Kidney epithelial cell (primary cell): ENCODE measurements around the gene LMO4. TPM values are rescaled to one million over a fixed set of nuclear protein-coding genes. Genes with fewer than 3 reads are reported as not detected.

Source experiments
- DNase-seq: peaks from one replicate; pipeline ENCODE4 v3.0.0-alpha.2; 2010; ENCODE audit warnings: low read depth
- H3K27me3 ChIP-seq: 2 replicates; pipeline ENCODE4 v1.6.0; 2011; ENCODE audit warnings: low read length; ENCODE audit not compliant: control insufficient read depth, insufficient read depth
- H3K36me3 ChIP-seq: 2 replicates; pipeline ENCODE4 v1.5.1; 2011; ENCODE audit warnings: low read length; ENCODE audit not compliant: control insufficient read depth, insufficient read depth
- H3K4me3 ChIP-seq: 2 replicates; pipeline ENCODE4 v1.5.1; 2011; ENCODE audit warnings: low read depth, mild to moderate bottlenecking, control low read depth, low read length
- CTCF ChIP-seq: IDR thresholded peaks from 2 replicates; pipeline ENCODE4 v1.5.1; 2011; ENCODE audit warnings: mild to moderate bottlenecking, moderate library complexity, low read length, control low read depth, inconsistent platforms; ENCODE audit not compliant: insufficient read depth, poor library complexity, severe bottlenecking
- total RNA-seq: library from RNA; depleted of rRNA; stranded (reverse); fragments of >200 nt; gene quantifications from 2 replicates; pipeline ENCODE4 v1.2.3, GENCODE V29; 2015

Gene LMO4
- total RNA-seq, 1 donor from 2014 or later = 38.7 TPM

DNA sequence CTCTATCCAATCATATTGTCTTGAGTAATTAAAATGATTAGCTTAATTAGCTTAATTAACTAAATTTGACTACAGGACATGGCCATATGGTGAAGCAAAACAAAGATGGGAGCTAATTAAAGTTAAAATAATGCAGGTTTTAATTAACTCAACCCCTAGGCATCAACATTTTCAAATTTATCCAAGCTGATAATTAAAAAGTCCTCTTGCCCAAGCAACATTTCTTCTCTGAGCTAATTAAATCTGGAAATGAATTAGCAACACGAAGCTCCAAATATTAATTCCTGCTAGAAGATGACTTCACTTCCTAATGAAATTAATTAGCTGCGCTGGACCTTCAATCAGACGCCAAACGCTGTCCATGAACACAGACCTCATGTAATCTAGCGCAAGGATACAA is 27.9 kb downstream of the LMO4 start:
- Histone ChIP-seq H3K36me3 (no peaks in the 10 kb centered on the region), H3K4me3 (no peak overlapping the region), H3K27me3 (no peaks in the 10 kb centered on the region)
- DNase-seq = no peak
- no peak for TF ChIP-seq CTCF

- no peaks in the 10 kb centered on the region for H3K27me3 ChIP-seq
- no peak for TF ChIP-seq CTCF
- H3K36me3 ChIP-seq = no peaks in the 10 kb centered on the region
- H3K4me3 ChIP-seq = no peak overlapping the region
- DNase-seq = no peak
These were observed 29.5 kb downstream of the LMO4 start for GRCh38 chr1:87358219-87358618.

GRCh38 chr1:87359586-87359985 is 30.9 kb downstream of the LMO4 start:
- Histone ChIP-seq H3K36me3 (no peaks in the 10 kb centered on the region), H3K27me3 (no peaks in the 10 kb centered on the region), H3K4me3 (no peak overlapping the region)
- no peak for DNase-seq
- TF ChIP-seq CTCF = no peak

GRCh38 chr1:87362063-87362833 is 33.6 kb downstream of the LMO4 start:
- H3K36me3 ChIP-seq = no peaks in the 10 kb centered on the region
- no peak for TF ChIP-seq CTCF
- DNase-seq = no peak
- H3K27me3 ChIP-seq = no peaks in the 10 kb centered on the region
- H3K4me3 ChIP-seq = no peak overlapping the region

- DNase-seq = no peak
- no peaks in the 10 kb centered on the region for H3K27me3 ChIP-seq
- no peaks in the 10 kb centered on the region for H3K36me3 ChIP-seq
- TF ChIP-seq CTCF = no peak
- no peak overlapping the region for H3K4me3 ChIP-seq
These were observed 34.2 kb downstream of the LMO4 start for GRCh38 chr1:87362834-87363426.
